ENCODE measurements around the gene LINC00305.

Gene LINC00305

DNA sequence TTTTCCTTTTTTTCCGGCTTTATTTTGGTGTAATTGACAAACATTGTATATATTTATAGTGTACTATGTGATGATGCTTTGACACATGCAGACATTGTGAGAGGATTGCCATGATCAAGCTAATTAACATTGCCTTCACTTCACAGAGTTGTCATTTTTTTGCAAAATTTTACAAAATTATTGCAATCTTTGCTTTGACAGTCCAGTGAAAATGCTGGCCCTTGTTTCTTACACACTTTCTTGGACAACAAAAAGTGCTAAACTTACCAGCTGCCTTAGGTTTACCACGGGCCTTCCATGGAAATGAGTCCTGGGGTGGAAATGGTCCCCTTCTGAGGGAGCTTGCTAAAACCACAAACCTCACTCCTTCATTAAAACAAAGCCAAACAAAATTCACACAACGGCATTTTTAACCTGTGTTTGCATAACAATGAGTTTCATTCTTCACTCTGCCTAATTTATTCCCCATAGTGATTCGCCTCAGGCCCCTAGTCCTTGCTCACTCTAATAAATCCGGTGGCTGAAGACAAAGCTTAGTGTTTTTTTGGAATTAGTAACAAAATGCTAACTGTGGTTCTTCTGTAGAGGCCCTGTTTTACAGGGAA, 32.2 kb downstream of the LINC00305 start:
- no peak for DNase-seq (ENCODE audit: low read depth in 3 of 3, low spot score in 1 of 3)

DNA sequence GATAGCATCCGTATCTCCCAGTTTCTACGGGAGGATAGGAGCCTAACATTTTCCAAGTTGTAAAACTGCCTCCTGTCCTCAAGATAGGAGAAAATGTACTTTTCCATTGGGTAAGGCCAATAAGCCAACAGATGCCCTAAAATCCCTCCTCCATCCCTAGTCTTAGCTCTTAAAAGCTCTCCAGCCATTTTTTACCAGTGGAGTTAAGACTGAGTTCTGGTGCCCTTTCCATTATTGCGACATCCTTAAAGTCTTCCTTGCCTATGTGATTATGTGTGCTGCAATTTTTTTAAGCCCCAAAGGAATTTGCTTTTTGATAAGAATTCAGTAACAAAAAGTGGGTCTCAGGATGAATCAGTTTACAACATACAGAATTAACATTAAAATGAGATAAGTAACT, 33.0 kb downstream of the LINC00305 start:
- no peak for DNase-seq (ENCODE audit: low read depth in 3 of 3, low spot score in 1 of 3)

DNA sequence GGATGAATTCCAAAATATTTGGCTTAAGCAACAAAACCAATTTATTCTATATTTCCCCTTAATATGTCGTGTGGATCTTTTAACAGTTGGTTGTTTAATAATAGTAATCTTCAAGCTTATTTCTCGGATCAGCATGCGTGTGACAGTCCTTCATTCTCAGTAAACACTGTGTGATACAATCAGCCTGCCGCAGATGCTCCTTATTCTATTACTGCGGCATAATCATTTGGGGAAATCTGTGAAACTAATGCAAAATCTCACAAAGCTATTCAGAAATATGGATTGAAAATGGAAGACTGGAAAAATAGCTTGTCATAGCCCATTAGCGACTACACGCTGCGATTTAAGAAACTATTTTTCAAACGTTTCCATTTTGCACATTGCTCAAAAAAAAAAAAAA, 36.9 kb downstream of the LINC00305 start:
- DNase-seq (ENCODE audit: low read depth in 3 of 3, low spot score in 1 of 3), result no peak

DNA sequence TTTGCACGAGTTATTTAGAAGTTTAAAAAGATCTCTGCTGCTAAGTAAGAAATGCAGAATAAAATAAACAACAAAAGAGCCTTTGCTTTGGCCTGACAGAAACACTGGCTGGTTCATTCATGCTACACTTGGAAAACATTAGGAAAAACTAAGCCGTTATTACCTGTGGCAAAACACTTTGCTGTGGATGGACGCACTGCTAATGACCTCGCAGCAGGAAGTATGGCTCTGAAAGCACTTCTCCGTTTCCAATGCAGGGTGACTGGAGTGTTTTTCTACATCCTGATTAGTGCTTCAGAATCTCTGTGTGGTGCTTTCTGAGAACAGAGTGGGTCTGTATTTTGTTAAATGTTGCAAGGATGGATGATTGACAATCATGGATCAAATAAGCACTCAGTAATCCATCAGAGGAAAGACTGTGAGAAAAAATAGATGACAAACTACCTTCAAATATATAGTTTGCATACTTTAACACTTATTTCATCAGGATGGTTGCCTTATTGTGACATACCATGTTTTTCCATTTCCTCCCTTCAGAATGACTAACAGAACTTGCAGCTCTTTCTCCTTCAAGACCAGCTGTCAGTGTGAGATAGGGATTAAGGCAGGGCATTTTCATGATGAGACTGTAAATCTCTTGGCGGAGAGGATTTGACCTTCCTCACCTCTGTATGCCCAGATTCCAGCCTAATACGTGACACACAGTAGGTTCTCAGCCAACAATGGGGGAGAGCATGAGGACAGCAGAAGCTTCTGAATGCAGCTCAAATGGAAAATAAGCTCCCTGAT, 38.0 kb downstream of the LINC00305 start:
- no peak for DNase-seq (ENCODE audit: low read depth in 3 of 3, low spot score in 1 of 3)

DNA sequence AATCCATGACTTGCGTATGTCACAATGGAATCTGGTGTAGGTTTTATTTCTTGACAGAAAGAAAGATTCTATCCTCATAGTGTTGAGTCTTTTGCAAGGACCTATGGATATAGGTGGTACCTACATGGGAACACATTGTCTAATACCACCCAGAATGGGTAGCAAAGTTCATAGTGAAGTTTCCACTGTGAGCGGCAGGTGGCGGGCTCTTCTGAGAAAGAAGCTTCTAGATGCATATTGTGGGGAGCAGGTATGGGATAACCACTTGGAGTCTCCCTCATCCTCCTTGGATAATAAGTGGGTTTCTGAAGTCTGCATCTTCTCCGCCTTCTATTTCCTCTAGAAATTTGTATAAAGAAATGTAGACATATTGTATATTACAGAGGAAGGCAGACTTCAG, 44.9 kb downstream of the LINC00305 start:
- no peak for DNase-seq (ENCODE audit: low read depth in 3 of 3, low spot score in 1 of 3)

DNA sequence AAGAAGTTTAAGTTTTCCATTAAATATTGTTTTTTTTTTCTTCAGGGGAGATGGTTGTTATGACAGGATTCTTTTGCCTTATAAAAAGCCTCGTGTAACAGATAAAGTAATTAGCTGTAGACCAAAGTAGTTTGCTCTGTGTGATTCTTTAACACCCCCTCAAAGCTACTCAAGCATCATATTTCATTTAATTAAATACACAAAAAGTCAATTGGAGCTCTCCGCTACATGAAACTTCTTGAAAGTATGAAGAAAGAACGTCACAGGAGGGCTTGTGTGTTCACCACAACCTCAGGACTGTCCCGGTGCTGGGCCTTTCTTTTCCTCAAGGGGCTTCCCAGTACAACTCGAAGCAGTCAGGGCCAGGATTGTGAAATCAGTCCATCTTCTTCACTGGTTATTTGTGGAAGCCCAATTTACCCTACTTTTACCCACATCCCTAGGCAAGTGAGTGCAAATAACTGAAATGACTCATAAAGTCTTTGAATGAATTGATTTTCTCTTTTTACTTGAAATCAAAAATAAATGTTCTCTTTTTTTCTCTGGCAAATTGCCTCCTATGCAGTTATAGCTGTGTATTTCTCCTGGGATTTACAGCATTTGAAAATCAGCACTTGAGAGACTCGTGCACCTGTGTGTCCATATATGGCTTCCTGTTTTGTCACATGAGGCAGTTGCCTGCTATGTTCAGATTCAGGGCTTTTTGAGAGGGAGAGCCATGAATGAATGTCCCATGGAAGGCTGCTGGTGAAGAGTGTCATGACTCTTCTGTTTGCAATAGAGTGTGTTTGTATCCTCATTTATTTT, 48.6 kb downstream of the LINC00305 start:
- DNase-seq (ENCODE audit: low read depth in 3 of 3, low spot score in 1 of 3), result no peak

DNA sequence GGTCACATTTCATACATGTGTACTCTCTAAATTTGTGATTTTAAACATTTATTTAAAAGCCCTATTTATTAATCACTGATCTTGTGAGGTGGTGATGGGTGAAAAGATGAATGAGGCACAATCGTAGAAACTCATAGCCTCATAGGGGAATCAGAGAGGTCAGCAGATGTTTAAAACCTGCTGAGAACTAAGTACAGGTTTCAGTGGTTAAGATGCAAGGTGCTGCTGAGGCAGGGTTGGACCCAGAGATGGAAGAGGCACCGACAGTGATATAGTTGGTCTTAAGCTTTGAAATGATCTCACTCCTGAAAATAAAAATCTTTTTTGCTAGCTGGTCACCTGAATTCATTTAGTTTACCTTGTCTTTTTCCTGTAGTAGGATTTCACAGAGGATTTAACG, 49.6 kb downstream of the LINC00305 start:
- no peak for DNase-seq (ENCODE audit: low read depth in 3 of 3, low spot score in 1 of 3)

DNA sequence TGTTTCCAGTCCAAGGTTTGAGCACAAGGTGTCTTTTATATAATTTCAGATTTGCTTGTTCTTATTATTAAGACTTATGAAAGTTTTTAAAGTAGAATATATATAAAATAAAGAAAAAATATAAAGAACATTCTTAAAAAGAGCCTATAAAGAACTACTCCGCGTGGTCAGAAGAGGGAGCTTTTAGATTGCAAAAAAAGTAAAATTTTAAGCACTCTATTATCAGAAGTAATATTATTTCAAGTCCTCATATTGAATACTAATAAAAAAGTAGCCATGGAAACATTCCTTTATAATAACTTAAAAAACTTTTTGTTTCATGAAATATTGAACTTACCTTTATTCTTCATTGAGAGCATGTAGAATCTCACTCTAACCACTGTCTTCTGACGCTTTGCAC, 51.4 kb downstream of the LINC00305 start:
- DNase-seq (ENCODE audit: low read depth in 3 of 3, low spot score in 1 of 3), result no peak

DNA sequence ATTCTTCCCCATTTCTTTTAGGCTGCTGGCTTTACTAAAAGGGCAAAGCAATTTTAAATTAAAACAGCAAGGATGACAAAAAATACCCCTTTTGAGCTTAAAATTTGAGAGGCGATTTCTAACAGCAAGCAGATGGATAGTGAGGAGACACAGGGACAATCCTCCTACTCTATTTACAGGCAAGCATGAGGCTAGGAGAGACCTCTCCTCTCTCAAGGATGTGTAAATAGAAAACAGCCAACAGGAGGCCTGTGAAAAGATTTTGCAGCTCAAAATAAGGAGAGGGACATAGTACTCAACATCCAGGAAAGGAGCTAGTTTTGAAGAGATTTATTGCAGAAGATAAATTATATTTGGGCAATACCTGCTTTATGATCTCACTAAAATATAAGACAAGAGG, 53.8 kb downstream of the LINC00305 start:
- no peak for DNase-seq (ENCODE audit: low read depth in 3 of 3, low spot score in 1 of 3)

DNA sequence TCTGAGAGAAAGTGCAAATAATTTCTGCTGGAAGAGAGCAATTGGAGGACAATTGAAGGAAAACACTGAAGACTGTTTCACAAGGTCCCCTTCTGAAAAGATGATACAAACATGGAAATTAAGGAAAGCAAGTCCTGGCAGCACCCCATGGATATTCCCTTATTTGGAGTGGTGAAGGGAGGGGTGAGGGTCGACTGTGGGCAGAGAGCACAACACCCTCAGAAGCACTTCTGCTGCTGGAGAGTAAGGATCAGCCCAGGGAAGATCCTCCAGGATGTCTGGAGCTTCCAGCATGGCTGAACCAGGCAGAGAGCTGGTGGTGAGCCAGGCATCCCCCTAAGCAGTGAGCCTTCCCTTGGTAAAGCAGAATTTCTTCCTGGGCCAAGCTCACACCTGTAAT, 54.7 kb downstream of the LINC00305 start:
- no peak for DNase-seq (ENCODE audit: low read depth in 3 of 3, low spot score in 1 of 3)

DNA sequence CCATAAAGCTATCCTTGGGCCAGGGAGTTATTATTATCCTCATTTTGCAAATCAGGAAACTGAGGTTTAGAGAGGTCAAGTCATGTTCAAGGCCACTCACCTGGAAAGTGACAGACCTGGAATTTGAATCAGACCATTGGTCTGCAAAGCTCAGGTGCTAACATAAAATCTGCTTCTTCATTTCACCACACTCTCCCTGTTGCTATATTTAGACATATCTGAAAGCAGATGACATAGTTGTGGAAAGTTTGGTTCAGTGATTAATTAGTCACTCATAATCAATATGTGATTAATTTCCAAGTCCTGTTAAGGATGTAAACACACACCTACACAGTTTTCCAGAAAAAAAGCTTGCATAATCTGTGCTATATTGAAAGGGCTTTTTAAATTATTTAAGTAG, 57.4 kb downstream of the LINC00305 start:
- DNase-seq (ENCODE audit: low read depth in 3 of 3, low spot score in 1 of 3), result no peak

DNA sequence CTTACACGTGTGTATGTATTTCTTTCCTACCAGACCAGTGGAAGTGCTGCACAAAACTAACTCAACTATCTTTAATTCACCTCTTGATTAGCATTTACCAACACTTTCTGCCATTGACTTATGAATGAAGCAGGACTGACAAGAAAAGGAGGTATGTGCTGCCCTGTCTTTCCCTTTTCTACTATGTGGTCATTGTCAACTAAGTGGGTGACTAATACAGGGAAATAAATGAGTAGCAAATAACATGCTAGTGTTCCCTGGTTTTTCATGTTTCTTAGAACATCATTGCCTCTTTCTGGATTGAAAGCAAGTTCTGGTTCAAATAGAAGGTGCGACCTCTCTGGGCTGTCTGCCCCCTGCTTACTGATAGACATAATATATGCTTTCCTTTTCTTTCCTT, 58.0 kb downstream of the LINC00305 start:
- DNase-seq (ENCODE audit: low read depth in 3 of 3, low spot score in 1 of 3), result no peak

DNA sequence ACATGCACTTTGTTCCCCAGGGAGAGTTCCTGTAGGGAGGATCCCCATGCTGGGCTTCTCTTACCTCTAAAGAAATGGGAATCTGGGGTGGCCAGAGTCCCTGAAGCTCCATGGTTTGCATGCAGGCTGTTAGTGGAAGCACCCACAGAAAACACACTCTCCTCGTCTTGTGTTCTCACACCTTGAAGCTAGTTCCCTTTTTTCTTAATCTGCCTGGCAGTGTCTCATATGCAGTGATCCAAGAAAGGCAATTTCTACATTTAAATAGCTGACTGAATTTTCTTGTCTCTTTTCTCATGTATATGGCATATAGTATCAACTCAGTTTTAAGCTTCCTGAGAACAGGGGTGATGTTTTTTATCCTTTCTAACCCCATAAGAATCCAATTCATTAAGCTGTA, 65.0 kb downstream of the LINC00305 start:
- no peak for DNase-seq (ENCODE audit: low read depth in 3 of 3, low spot score in 1 of 3)

DNA sequence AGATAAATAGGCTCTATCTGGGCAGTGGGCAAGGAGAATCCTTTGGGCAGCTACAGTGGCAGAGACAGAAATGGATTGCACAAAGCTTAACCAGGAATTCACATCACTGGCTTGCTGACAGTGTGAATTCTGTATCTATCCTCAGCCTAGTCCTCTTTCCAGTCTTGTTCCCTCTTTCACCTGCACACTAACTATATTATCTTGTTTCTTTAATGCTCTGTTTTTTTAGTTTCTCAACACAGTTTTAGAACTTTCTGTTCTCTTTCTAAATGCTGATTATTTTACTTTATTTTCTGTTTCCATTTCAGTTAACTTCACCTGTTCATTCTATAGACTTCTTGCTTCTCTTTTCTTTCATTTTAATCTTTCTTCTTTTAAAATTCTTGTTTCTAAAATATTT, 66.4 kb downstream of the LINC00305 start:
- no peak for DNase-seq (ENCODE audit: low read depth in 3 of 3, low spot score in 1 of 3)

DNA sequence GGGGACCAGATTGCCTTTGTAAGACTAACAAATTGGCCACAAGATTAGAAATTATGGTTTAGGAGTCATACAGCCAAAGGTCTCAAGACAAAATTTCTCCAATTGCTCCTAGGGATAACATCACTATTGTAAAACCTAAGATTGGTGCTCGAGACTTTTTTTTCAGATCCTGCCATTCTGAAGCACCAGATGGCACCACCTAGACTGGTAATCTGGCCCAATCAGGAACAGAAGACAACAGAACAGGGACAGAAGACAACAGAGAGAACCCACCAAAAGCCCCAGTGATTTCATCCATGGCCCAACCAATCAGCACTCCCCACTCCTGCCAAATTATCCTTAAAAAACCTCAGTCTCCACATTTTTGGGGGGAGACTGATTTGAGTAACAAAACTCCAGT, 66.8 kb downstream of the LINC00305 start:
- DNase-seq (ENCODE audit: low read depth in 3 of 3, low spot score in 1 of 3), result no peak

DNA sequence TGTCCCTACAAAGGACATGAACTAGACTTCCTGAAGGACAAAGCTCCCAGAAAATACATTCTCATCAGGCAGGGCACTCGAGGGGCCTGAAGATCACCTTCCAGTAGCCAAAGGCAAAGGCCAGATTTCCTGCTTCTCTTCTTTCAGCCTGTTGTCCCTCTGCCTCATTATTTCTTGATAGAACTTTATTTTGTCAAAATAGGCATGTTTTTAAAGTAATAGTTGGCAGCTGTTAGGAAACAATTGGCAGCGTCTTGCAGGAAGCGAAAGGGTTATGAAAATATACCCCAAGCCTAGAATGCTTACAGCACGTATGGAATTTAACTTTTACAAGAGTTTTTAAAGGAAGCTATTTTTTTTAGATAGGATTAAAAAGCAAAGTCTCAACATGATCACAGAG, 74.9 kb downstream of the LINC00305 start:
- DNase-seq (ENCODE audit: low read depth in 3 of 3, low spot score in 1 of 3), result no peak

DNA sequence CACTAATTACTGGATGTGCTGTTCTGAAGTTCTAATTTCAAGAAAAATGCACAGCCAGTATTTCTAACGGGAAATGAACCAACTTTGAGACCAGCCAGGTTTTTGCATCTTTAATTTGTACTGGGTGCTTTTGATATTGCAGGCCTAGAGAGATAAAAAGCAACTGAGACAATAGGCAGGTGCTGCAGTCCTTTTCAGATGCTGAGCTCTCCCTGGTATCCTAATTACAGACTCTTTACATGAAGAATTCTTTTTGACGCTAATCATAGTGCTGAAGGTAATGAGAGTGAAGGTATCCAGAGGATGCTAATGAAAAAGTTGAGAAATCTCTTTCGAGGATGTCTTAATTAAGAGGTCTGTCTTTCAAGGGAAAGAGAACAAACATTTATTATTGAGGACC, 93.9 kb downstream of the LINC00305 start:
- no peak for DNase-seq (ENCODE audit: low read depth in 3 of 3, low spot score in 1 of 3)

DNA sequence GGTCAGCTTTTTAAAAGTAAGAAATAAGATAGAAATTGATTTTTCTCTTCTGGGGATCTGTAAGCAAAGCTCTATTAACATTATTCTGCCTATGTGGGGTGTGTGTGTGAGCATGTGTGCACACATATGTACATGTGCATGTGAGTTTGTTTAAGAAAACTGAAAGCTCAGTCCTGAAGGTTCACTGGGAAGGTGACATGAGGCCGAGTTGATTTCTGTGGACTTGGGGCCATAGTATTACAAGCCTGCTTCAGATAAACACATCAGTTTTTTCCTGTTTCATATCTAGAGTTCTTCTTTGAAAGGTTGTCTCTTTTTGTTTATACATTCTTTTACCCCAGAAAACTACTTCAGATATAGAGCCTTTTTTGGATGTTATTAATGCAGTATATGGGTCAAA, 95.6 kb downstream of the LINC00305 start:
- no peak for DNase-seq (ENCODE audit: low read depth in 3 of 3, low spot score in 1 of 3)

DNA sequence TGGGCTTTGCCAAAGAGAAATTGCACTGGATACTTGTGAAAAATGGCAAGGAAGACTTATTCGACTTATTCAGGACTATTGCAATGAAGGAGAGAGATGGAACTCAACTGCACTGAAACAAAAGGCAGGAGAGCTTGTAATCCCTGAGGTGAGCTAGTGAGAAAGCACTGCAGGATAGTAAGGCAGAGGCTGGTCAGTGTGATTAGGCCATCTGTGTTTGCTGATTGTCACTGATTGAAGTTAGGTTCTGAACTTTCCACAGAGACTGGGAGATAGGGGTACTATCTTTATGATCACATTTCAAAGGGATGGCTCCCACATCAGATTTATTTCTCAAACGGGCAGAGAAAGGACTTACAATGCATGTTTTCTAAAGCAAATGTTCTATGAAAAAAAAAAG, 96.1 kb downstream of the LINC00305 start:
- DNase-seq (ENCODE audit: low read depth in 3 of 3, low spot score in 1 of 3), result no peak

DNA sequence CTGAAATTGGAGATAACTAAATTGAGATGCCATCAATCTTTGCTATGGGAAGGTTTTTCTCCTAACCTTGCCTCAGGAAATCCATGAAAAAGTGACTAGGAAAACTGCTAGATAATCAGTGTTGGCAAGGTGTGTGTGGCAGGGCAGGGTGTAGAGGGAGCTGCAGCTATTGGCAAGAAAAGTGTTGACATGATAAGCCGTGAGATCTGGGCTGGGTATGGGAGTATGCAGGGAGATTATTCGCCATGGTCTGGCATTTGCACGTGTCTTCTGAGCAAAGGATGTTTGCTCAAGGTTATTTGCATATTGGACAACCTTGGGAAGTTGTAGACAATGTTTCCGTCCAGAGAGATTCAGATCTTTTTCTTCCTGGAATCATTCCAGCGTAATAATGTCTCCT, 104.3 kb downstream of the LINC00305 start:
- no peak for DNase-seq (ENCODE audit: low read depth in 3 of 3, low spot score in 1 of 3)

DNA sequence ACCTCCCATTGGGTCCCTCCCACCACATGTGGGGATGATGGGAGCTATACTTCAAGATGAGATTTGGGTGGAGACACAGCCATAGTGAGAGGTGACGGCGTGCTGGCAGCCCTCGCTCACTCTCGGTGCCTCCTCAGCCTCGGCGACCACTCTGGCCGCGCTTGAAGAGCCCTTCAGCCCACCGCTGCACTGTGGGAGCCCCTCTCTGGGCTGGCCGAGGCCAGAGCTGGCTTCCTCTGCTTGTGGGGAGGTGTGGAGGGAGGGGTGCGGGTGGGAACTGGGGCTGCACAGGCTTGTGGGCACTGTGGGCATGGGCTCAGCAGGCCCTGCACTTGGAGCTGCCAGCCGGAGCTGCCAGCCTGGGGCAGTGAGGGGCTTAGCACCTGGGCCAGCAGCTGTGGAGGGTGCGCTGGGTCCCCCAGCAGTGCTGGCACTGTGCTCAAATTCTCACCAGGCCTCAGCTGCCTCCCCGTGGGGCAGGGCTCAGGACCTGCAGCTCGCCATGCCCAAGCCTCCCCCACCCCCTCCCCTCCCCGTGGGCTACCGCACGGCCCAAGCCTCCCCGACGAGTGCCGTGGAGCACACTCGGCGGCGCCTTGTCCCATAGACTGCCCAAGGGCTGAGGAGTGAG, 106.0 kb downstream of the LINC00305 start:
- no peak for DNase-seq (ENCODE audit: low read depth in 3 of 3, low spot score in 1 of 3)
